ENCODE results near the gene STK32C.
"Not testable (repeated sequence)": the region's sequence is repeated elsewhere in the genome, so short reads cannot be mapped to it uniquely, and the experiment has no call there.

STK32C gene

DNA sequence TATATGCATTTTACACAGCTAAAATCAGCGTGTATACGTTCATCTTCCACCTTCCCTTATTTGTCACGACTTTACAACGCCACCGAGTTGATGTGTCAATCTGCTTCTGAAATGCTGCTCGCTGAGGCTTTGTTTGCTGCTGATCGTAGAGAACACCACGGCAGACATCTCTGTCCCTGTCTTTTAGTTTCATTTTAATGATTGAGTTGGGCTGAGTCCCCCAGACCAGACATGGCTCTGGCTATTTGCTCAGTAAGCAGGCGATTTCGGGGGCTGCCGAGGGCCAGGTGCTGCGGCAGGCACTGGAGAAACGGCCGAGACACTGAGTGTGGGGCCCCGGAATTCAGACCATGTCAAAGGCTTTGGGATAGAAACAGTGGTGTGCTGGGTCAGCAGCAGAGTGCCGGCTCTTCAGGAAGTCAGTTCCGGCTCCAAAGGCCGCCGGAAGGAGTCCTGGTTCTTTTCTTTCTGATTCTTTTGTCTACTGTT lies 29.2 kb upstream of the STK32C start:
- DNase-seq, result no peak

DNA sequence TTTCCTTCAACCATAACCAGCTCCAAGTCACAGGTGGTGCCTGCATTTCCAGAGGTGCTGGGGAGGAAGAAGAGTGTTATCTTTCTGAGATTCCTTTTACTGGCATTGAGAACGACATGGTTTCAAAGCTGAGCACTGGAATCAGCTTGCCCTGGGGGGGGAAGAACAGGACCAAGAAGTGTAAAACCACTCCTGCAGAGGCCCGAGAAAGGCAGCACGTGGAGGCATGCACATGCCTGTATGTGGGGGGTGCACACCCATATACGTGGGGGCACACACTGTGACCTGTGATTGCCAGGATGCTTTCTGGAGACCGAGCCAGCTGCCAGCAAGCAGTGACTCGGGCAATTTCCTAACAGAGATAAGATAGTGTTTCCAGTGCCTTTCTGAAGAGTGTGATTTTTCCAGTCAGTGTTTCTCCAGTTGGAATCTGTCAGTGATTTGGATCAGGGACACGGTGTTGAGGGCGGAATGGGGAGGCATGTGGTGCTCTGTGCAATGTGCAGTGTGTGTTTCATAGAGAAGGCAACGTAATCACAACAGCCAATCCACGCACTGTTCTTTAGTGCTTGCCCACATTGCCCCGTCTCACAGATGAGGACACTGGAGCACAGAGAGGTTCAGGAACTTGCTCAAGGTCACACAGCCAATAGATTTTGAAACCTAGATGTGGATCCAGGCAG lies 28.5 kb upstream of the STK32C start:
- no peak for DNase-seq

DNA sequence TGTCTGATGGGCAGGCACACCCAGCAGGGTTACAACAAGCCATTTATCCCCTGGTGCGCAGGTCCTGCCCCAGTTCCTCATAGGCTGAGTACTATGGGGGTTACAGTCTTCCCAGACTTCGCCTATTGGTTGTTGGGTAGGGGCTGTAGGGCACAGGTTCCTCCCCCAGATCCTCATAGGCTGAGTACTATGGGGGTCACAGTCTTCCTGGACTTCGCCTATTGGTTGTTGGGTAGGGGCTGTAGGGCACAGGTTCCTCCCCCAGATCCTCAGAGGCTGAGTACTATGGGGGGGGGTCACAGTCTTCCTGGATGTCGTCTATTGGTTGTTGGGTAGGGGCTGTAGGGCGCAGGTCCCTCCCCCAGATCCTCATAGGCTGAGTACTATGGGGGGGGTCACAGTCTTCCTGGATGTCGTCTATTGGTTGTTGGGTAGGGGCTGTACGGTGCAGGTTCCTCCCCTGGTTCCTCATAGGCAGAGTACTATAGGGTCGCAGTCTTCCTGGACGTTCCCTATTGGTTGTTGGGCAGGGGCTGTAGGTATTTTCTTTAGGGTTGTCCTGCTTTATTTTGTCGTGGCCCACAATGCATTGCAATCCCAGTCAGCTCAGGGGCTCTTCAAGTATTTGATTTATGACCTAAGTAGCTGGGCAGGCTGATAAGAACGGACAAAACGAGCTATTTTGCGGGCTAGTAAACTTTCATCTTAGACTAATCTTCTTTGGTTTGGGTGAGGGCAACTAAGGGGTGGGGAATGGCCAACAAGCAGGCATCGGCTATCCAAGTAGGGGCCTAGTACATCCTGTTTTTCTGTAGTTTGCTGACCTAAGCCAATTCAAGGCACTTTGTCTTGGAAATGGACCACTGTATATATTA lies 27.7 kb upstream of the STK32C start:
- DNase-seq, result no peak

DNA sequence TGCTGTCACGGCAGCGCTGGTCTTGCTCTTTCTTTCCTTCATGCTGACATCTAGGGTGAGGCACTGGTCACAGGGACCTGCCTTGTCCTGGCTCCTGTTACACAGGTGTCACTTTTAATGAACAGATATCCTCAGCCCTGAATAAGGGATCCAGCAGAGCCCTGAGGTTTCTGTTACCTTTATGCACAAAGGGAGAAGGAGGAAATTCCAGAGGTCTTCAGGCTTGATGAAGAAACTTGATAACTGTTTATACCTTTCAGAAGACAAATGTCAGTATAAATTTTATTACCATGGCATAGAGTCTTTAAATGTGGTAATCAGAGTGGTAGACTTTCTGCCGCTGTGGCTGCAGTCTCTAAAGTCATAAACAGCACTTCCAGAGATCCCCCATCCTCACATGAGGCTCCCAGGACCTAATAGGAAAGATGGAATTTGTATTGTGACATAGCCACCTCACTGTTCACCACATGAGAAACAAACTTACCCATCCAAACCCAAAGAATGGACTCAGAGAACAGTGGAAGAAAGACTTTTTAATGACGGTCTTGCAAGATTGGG lies 27.0 kb upstream of the STK32C start:
- DNase-seq, result no peak

DNA sequence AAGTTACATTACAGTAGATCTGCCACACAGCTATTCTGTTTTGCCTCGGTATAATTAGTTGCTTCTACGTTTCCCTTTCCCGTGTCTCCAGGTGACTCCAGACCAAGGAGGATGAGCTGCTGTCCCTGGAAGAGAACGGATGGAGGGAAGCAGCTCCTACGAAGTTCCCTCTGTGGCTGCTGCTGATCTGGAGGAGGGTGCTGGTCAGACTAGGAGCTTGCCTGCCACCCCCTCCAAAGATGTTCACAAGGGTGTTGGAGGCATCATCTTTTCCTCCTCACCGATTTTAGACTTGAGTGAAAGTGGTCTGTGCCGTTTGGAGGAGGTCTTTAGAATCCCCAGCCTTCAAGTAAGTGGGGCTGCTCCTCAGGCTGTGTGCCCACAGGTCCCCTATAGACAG lies 25.6 kb upstream of the STK32C start:
- DNase-seq, result no peak

DNA sequence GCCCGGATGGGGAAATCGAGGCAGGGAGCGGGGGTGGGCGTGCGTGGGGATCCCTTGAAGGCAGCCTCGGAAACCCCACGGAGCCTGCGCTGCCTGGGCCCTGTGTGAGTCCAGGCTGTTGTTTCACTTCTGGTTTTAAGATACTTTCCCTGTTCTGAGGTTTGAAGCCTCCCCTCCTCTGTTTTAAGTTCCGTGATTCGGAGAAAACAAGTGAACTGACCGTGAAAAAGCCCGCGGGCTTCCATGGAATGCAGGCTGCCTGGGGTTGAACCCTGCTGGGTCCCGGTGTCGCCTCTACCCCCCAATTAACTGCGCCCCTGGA lies 24.6 kb upstream of the STK32C start:
- DNase-seq, result no peak

DNA sequence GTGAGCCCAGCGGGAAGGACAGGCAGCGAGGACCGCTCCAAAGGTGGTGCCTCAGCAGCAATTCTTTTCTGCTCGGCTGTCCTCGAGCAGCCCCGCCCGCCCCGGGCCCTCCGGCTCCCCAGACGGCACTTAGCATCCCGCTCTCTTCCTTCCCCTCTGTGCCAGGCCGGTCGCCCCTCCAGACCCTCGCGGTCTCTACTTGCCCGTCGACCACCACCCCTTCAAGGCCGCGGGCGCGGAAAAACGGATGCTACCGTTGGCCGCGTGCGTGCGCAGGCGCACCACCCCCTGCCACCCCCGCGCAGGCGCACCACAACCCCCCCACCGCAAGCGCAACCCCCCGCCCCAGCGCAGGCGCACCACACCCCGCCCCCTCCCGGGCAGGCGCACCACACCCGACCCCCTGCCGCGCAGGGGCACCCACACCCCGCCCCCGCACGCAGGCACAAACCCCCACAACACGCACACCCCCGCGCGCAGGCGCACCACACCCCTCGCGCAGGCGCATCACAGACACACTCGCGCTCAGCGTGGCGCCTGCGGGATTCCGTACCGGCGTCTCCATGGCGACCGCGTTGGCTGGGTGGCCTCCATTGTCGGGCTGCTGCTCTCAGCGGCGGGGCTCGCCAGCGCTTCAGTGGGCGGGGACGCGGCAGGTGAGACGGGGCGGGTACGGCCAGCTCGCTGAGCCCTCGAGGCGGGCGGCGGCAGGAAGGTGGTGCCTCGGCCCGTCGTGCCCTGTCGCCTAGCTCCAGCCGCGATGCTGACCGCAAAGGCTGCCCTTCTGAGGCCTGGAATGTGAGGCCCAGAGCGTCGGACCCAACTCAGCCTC lies 24.1 kb upstream of the STK32C start, which contains the start of gene LRRC27:
Gene LRRC27 (plus strand): TSS at position 593 of the 832 bp plus-strand sequence. CDS start 1,332 bp downstream, outside the sequence.
- peak; percentile 92 for DNase-seq

DNA sequence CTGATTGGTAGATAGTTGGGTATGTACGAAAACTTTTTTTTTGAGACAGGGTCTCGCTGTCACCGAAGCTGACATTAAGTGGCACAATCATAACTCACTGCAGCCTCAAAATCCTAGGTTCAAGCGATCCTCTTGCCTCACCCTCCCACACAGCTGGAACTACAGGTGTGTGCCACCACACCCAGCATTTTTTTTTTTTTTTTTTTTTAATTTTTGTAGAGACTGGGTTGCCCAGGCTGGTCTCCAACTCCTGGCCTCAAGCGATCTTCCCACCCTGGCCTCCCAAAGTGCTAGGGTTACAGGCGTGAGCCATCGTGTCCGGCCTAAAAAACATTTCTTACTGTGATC lies 22.7 kb upstream of the STK32C start:
- DNase-seq, result no peak

DNA sequence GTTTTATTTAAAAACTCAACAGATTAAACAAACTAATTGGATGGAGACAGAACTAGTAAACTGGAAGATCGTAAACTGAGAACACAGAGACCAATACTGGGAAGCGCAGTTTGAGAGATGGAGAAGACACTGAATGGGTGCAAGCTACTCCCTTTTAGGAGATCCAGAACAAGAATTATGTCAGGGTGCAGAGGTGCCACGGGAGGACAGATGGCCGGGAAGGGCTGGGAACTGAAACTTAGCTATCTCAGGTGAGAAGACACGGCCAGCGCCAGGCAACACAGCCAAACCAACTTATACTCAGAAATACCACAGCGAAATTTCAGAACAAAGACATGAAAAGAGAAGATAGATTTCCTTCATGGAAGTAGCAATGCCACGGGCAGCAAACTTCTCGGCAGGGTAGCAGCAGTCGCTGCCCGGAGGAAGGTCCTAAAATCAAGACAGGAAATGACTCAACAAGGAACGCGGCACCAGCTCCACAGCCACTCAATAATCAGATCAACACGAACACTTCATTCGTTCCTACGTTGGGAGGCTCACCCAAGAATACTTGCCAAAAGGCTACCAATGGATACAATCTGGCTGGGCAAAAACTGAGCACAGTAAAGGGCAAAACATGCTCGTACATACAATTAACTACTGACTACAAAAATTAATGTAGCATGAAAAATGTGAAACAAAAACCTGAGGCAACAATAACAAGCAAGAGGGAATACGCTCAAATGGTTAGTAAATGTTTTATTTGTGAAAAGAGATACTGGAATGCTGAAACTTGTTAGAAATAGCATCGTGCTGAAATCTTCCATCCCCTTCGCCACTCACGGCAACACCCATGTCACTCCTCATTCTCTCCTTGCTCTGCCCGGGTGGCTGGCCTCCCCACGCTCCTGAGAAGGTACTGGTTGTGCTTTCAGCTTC lies 22.1 kb upstream of the STK32C start:
- DNase-seq, result peak; percentile 94

DNA sequence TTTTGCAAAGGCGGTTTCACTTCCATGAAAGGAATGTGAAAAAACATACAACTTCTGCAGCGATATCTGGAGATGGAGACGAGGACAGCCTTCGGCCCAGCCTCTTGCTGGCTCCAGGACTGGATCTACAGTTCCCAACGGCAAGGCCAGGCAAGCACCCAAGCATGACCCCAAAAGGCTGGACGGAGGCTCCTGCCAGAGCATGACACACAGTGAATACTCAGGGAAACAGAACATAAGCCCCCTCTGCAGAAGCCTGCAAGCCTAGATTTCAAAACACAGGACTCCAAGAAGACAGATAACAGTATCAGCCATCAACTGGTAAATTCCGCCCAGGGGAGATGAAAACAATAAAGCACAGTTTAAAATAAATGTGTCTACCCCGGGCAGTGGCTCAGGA lies 21.0 kb upstream of the STK32C start:
- no peak for DNase-seq

DNA sequence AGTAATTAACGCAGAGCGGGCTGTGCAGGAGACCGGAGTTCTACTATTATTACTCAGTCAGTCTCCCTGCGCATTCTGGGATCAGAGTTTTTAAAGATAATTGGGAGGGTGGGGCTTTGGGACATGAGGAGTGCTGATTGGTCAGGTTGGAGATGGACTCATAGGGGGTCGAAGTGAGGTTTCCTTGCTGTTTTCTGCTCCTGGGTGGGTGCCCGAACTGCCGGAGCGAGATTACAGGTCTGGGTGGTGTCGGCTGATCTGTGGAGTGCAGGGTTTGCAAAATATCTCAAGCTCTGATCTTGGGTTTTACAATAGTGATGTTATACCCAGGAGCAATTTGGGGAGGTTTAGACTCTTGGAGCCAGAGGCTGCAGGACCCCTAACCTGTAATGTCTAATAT lies 20.4 kb upstream of the STK32C start:
- no peak for DNase-seq

DNA sequence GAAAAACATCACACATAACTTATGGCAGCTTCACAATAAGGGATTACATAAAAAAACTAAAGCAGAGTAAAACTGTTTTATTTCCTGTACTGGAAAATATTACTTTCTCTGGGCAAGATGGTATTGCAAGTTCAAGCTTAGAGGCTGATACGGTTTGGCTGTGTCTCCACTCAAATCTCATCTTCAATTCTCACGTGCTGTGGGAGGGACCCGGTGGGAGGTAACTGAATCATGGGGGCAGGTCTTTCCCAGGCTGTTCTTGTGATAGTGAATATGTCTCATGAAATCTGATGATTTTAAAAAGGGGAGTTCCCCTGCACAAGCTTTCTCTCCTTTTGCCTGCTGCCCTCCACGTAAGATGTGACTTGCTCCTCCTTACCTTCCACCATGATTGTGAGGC lies 19.2 kb upstream of the STK32C start:
- DNase-seq, result no peak

DNA sequence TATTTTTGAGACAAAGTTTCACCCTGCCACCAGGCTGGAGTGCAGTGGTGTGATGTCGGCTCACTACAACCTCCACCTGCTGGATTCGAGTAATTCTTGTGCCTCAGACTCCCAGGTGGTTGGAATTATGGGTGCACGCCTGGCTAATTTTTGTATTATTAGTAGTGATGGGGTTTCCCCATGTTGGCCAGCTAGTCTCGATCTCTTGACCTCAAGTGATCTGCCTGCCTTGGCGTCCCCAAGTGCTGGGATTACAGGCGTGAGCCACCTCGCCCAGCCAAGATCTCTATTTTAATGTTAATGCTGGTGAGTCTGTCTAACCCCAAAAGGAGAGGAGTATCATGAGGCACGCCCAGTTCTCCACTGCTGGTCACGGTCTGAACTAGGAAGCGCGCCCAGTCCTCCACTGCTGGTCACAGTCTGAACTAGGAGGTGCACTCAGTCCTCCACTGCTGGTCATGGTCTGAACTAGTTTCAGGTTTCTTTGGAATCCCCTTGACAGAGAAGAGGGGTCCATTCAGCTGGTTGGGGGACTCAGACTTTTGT lies 18.7 kb upstream of the STK32C start:
- DNase-seq, result no peak

DNA sequence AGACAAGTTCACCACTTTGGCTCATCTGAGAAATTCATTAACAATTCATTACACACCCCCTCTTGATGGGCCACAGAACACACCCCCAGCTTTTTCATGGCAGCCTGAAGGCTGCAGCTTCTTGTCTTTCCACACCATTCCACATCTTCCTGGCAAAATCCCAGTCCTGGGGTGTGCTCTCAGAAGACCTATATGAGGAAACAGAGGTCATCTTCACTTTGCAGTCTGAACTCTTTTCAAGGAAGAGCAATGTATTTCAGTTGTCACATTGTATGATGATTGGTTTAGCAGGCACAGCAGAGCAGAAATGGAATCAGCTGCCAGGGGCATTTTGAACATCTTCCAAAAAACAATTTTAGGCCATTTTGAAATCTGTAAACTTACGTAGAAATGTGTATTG lies 16.4 kb upstream of the STK32C start:
- no peak for DNase-seq

DNA sequence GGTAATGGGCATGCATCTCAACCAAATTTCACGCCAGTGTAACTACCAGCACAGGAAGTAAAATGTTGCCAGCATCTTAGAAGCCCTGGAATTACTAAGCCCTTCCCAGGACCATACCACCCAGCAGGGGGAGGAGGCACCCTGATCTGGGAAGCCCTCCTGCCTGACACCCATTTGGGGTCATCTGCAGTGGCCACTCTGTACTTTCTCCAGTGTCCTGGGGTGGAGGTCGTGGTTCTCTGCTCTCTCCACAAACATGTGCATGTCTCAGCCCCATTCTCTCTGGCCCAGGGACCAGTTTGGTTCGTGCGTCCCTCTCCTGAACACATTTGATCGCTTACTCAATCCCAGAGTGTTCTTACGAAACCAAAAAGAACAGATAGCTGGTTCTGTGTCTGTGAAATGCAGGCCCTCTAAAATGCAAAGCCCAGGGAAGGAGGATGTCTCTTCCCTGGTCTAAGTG lies 14.9 kb upstream of the STK32C start:
- DNase-seq, result no peak

DNA sequence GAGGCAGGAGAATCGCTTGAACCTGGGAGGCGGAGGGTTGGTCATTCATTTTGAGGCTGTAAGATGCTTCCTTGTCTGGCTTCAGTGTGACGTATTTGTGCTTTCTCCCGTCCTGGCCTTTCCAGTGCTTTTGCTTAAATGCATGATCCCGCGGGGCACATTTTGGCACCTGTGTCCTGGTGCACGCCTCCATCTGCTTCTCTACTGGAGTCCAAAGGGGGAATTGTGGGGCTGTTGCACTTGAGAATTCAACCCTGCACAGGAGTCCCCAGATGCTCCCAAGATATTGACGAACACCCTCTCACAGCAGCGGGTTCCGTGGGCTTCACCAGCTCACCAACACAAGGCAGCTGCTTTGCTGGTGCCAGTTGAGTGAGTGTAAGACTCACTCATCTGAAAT lies 14.0 kb upstream of the STK32C start:
- no peak for DNase-seq

DNA sequence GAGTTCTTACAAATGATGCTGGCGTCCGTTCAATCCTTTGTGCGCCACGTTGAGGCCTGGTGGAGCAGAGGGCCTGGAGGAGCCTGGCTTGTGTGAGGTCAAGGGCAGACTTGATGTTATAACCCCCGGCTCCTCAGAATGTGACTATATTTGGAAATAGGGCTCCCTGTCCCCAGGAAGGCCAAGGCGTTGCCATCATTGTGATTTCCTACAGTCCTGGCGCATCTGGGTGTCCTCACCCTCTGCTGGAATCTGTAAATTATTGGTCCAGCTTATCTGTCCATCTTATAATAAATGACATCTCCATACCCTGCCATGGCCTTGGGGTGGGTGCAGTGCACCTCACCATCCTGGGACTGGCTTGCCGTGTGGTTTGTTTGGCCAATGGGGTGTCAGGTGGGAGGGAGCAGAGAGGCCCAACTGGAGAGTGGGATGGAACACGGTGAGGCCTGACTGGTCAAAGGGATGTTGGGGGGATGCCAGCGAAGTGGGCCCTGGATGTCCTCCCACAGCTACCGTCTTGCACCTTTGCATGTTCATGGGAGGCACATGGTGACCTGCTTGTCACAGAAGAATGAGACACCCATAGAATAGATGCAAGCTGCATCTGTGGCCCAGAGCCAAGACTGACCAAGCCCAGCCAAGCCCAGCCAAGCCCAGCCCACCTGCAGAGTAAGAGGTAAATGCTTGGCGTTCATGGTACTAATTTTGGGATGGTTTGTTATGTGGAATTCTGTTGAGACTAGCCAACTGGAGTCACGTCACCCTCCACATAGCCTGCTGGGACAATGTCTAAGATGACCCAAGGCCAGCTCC lies 13.1 kb upstream of the STK32C start:
- DNase-seq, result no peak

DNA sequence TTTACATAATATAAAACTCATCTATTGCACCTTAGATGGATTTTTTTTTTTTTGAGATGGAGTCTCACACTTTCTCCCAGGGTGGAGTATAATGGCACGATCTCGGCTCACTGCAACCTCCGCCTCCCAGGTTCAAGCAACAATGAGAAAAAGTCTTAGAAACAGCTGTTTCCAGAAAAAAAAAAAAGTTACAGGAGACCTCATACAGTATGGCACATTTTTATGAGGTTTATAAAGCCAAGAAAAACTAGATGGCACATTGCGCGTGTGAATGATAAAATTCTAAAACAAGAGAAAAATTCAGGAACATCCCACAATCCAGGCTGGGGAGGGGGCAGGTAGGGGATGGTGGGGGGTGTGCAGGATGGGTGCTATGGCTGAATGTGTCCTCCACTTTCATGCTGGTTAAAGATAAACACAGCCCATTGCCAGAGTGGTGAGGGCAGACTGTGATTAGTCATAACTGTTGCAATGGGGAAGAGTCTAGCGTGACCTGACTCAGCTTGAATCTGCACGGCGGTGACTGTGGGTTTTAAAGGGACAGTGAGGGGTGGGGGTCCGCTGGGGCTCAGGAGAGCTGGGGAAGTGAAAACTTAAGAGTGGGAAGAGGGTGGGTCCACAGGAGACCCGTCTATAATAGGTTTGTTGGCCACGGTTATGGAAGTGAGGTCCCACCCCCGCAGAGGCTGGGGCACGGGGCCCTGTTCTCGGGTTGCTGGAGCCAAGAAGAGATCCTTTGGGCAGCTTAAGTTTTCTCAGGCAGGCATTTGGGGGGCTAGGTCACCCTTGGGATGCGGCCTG lies 12.3 kb upstream of the STK32C start:
- peak; percentile 87 for DNase-seq

DNA sequence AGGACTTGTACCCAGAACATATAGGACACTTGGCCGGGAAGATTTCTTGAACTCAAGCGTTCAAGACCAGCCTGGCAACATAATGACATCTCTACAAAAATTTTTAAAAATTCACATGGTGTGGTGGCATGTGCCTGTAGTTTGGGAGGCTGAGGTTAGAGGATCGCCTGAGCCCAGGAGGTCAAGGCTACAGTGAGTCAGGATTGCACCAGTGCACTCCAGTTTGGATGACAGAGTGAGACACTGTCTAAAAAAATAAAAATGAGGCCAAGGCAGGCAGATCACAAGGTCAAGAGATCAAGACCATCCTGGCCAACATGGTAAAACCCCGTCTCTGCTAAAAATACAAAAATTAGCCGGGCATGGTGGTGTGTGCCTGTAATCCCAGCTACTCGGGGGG lies 9.7 kb upstream of the STK32C start:
- not testable (repeated sequence) for DNase-seq

DNA sequence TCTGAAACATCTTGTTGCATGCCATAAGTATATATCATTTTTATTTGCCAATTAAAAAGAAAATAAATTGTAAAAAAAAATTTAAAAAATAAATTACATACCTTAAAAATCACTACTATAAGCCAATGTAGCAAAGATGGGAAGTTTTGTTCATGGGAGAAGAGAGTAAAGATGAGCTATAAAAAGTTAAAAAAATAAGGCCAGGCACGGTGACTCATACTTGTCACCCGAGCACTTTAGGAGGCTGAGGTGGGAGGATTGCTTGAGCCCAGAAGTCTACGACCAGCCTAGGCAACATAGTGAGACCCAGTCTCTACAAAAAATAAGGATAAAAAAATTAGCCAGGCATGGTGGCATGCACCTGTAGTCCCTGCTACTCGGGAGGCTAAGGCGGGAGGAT lies 8.4 kb upstream of the STK32C start:
- DNase-seq, result no peak
